CD14-positive monocyte (primary cell): ENCODE results near the gene NFKB2. TPM values are rescaled to one million over a fixed set of nuclear protein-coding genes. Genes with fewer than 3 reads are reported as not detected.

Experiments
- DNase-seq, 3 donors: peaks; one replicate each; pipeline ENCODE4 v3.0.0-alpha.2; 2011 to 2022
- H2AFZ ChIP-seq: 2 replicates; pipeline ENCODE4 v1.6.0; 2012; ENCODE audit warnings: mild to moderate bottlenecking, low read depth, low read length, inconsistent platforms; ENCODE audit not compliant: insufficient read depth, poor library complexity, severe bottlenecking
- H3K27ac ChIP-seq, 2 donors: 1 replicate in 1 of 2; 2 replicates in 1 of 2; pipeline ENCODE4 v1.5.1; 2012 to 2013; ENCODE audit warnings: low read length in 2 of 2, control low read depth in 1 of 2, inconsistent platforms in 1 of 2, low read depth in 1 of 2, mild to moderate bottlenecking in 1 of 2
- H3K27me3 ChIP-seq, 2 donors: one replicate each; pipeline versions ENCODE4 v1.6.0 to v1.6.1; 2011 to 2013; ENCODE audit warnings: low read length in 2 of 2; ENCODE audit not compliant: control insufficient read depth in 2 of 2, insufficient read depth in 2 of 2
- H3K36me3 ChIP-seq, 2 donors: replicated peaks in 1 of 2; 1 replicate in 1 of 2; 2 replicates in 1 of 2; pipeline versions ENCODE4 v1.5.1 to v1.6.1; 2012 to 2013; ENCODE audit warnings: low read length in 2 of 2, control low read depth in 1 of 2, inconsistent platforms in 1 of 2, mild to moderate bottlenecking in 1 of 2; ENCODE audit not compliant: insufficient read depth in 2 of 2, control insufficient read depth in 1 of 2
- H3K4me1 ChIP-seq, 2 donors: 1 replicate in 1 of 2; 2 replicates in 1 of 2; pipeline versions ENCODE4 v1.5.1 to v1.6.1; 2012 to 2013; ENCODE audit warnings: low read length in 2 of 2, control low read depth in 1 of 2, inconsistent platforms in 1 of 2, mild to moderate bottlenecking in 1 of 2, moderate library complexity in 1 of 2; ENCODE audit not compliant: insufficient read depth in 2 of 2, control insufficient read depth in 1 of 2
- H3K4me2 ChIP-seq: replicated peaks from 2 replicates; pipeline ENCODE3; 2012; ENCODE audit warnings: low read length, moderate library complexity, mild to moderate bottlenecking; ENCODE audit not compliant: poor library complexity, severe bottlenecking; ENCODE audit errors: extremely low read depth
- H3K4me3 ChIP-seq, 3 experiments: fragments of 200-600 bp in 1 of 3; sonication (generic) in 1 of 3; replicated peaks in 1 of 3; 1 replicate in 2 of 3; 2 replicates in 1 of 3; pipeline ENCODE4 v1.5.1; 2011 to 2013; ENCODE audit warnings: low read length in 3 of 3, mild to moderate bottlenecking in 3 of 3, control low read depth in 2 of 3, low read depth in 2 of 3, inconsistent platforms in 1 of 3, moderate library complexity in 1 of 3
- H3K79me2 ChIP-seq: 2 replicates; pipeline ENCODE4 v1.6.0; 2012; ENCODE audit warnings: mild to moderate bottlenecking, control low read depth, inconsistent platforms, low read length, moderate library complexity; ENCODE audit not compliant: insufficient read depth
- H3K9ac ChIP-seq: 2 replicates; pipeline ENCODE4 v1.6.0; 2017; ENCODE audit warnings: low read length, mild to moderate bottlenecking; ENCODE audit not compliant: insufficient read depth, poor library complexity, severe bottlenecking
- H3K9me3 ChIP-seq, 2 donors: replicated peaks in 1 of 2; 1 replicate in 1 of 2; 2 replicates in 1 of 2; pipeline versions ENCODE4 v1.5.1 to v1.6.1; 2012 to 2013; ENCODE audit warnings: low read length in 2 of 2, control low read depth in 1 of 2; ENCODE audit not compliant: control insufficient read depth in 1 of 2, insufficient read depth in 1 of 2
- H4K20me1 ChIP-seq: 2 replicates; pipeline ENCODE4 v1.6.0; 2012; ENCODE audit warnings: mild to moderate bottlenecking, low read length, control low read depth, moderate library complexity; ENCODE audit not compliant: insufficient read depth
- H3K27ac Mint-ChIP-seq, 7 donors: one replicate each; pipeline ENCODE4 v1.8.0; 2020; ENCODE audit warnings: mild to moderate bottlenecking in 7 of 7, mixed read lengths in 7 of 7, moderate library complexity in 6 of 7, inconsistent platforms in 2 of 7
- H3K27me3 Mint-ChIP-seq, 3 donors: one replicate each; pipeline ENCODE4 v1.8.0; 2021 to 2022; ENCODE audit warnings: low read depth in 3 of 3, mild to moderate bottlenecking in 3 of 3, mixed read lengths in 3 of 3, moderate library complexity in 3 of 3, inconsistent platforms in 1 of 3
- H3K36me3 Mint-ChIP-seq, 2 donors: one replicate each; pipeline ENCODE4 v1.8.0; 2020; ENCODE audit warnings: mixed read lengths in 2 of 2, inconsistent platforms in 1 of 2, mild to moderate bottlenecking in 1 of 2
- H3K4me1 Mint-ChIP-seq: one replicate; pipeline ENCODE4 v1.8.0; 2020; ENCODE audit warnings: mild to moderate bottlenecking, mixed read lengths
- H3K4me3 Mint-ChIP-seq, 2 donors: one replicate each; pipeline ENCODE4 v1.8.0; 2020; ENCODE audit warnings: mild to moderate bottlenecking in 2 of 2, mixed read lengths in 2 of 2, moderate library complexity in 1 of 2
- H3K9me3 Mint-ChIP-seq, 7 donors: one replicate each; pipeline ENCODE4 v1.8.0; 2020 to 2022; ENCODE audit warnings: mixed read lengths in 7 of 7, mild to moderate bottlenecking in 6 of 7, moderate library complexity in 6 of 7, inconsistent platforms in 2 of 7
- CTCF ChIP-seq: fragments of 200-600 bp; IDR thresholded peaks from one replicate; pipeline ENCODE4 v1.8.0; 2022; ENCODE audit warnings: antibody characterized with exemption, mild to moderate bottlenecking
- WGBS: methylation state at CpG from one replicate; pipeline ENCODE4 v1.1.5; 2013; ENCODE audit warnings: missing lambda C conversion rate; ENCODE audit not compliant: insufficient coverage; 5-methylcytosine and 5-hydroxymethylcytosine counted together
- intact Hi-C, 2 donors: fragments of 100-400 bp; cut with micrococcal nuclease; formaldehyde crosslinking; loops; one replicate each; pipeline versions ENCODE4 v1.15.0 to v1.15.1; 2023
- polyA plus RNA-seq, 3 donors: library from polyadenylated mRNA; depleted of rRNA in 1 of 3; unstranded in 2 of 3; stranded (reverse) in 1 of 3; fragments of 300-500 nt in 2 of 3; fragments of >200 nt in 1 of 3; fragmentation: Illumina TruSeq in 2 of 3; gene quantifications; 1 replicate in 2 of 3; 2 replicates in 1 of 3; pipeline ENCODE4 v1.2.3, GENCODE V29; 2012 to 2021

NFKB2 gene
- polyA plus RNA-seq, 3 donors, result 6.8 to 111 (median 15.0) TPM

GRCh38 chr10:102423372-102423968 is 28.0 kb downstream of the NFKB2 start:
- Histone ChIP-seq H3K27me3 (peaks cover 6 to 9% of the 10 kb centered on the region in 2 donors), H3K4me3 (peak overlapping the region in 1 of 3 experiments; percentile 96), H3K79me2 (peaks cover 18% of the 10 kb centered on the region), H3K4me1 (peaks cover 33 to 41% of the 10 kb centered on the region in 2 donors), H3K9me3 (no peaks in the 10 kb centered on the region), H3K4me2 (peak overlapping the region; percentile 98), H3K27ac (no peak overlapping the region), H2AFZ (no peak overlapping the region), H3K36me3 (peaks cover 21 to 22% of the 10 kb centered on the region in 2 donors), H3K9ac (no peak overlapping the region), H4K20me1 (peaks cover 31% of the 10 kb centered on the region)
- peak overlapping the region in 1 of 7 donors; percentile 71 for H3K27ac Mint-ChIP-seq
- peaks cover 0 to 7% (median 4%) of the 10 kb centered on the region in 7 donors for H3K9me3 Mint-ChIP-seq
- H3K4me3 Mint-ChIP-seq, result no peak overlapping the region
- H3K27me3 Mint-ChIP-seq, result peaks cover 9 to 15% (median 9%) of the 10 kb centered on the region in 3 donors
- WGBS, result 98% methylated on average over 13 of the region's 13 CpGs
- H3K36me3 Mint-ChIP-seq, result peaks cover 30 to 38% of the 10 kb centered on the region in 2 donors
- no peak for TF ChIP-seq CTCF
- intact Hi-C loops, result loop anchor here in 1 of 2 donors (5.0 kb wide), 1 partner anchor 39 kb away; no protein-coding TSS in a partner anchor
- DNase-seq, result no peak
- peaks cover 34% of the 10 kb centered on the region for H3K4me1 Mint-ChIP-seq

GRCh38 chr10:102424145-102424544 is 28.6 kb downstream of the NFKB2 start:
- H3K79me2 ChIP-seq, result peaks cover 18% of the 10 kb centered on the region
- H3K27me3 ChIP-seq, result peaks cover 2% of the 10 kb centered on the region in 2 donors
- H2AFZ ChIP-seq, result no peak overlapping the region
- H4K20me1 ChIP-seq, result peaks cover 31% of the 10 kb centered on the region
- 88% methylated on average over 8 of the region's 9 CpGs for WGBS
- H3K4me1 ChIP-seq, result peaks cover 31 to 37% of the 10 kb centered on the region in 2 donors
- no peak overlapping the region for H3K27ac ChIP-seq
- H3K36me3 ChIP-seq, result peaks cover 21 to 22% of the 10 kb centered on the region in 2 donors
- Mint-ChIP-seq H3K27ac (no peak overlapping the region), H3K36me3 (peaks cover 30 to 38% of the 10 kb centered on the region in 2 donors), H3K27me3 (peaks cover 3 to 8% (median 3%) of the 10 kb centered on the region in 3 donors), H3K4me3 (no peak overlapping the region), H3K9me3 (peaks cover 0 to 3% (median under 1%) of the 10 kb centered on the region in 7 donors), H3K4me1 (peaks cover 30% of the 10 kb centered on the region)
- H3K4me2 ChIP-seq, result no peak overlapping the region
- no peak overlapping the region for H3K9ac ChIP-seq
- H3K4me3 ChIP-seq, result no peak overlapping the region
- H3K9me3 ChIP-seq, result no peaks in the 10 kb centered on the region
- intact Hi-C loops, result loop anchor here in 1 of 2 donors (5.0 kb wide), 1 partner anchor 38 kb away; no protein-coding TSS in a partner anchor
- no peak for DNase-seq
- TF ChIP-seq CTCF, result no peak
